ENCODE data around the gene ISL2. TPM values are rescaled to one million over a fixed set of nuclear protein-coding genes. Genes with fewer than 3 reads are reported as not detected.

ISL2 gene
- total RNA-seq, 2 experiments from 2014 or later, result 0.22 TPM; not detected in 1

- H3K27ac Mint-ChIP-seq, result no peak overlapping the region
Observed at GRCh38 chr15:76321171-76321570, 15.4 kb upstream of the ISL2 start.

DNA sequence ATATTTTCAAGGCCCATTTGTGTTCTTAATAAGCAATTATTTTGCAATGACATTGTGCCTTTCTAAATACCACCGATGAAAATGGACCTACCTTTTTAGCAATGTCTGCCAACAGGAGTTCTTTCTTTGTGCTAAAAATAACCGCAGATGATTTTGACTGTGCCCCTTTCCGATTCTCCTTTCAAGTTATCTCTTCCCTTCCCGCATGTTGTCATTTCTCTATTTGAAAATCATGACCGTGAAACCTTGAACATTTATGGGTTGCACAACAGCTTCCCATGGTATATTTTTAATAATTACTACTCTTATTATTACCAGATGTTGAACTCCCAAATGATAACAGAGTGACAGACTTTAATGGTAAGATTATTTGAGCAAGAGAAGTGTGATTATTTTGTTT is 15.0 kb upstream of the ISL2 start:
- TF ChIP-seq, protein P1, sequence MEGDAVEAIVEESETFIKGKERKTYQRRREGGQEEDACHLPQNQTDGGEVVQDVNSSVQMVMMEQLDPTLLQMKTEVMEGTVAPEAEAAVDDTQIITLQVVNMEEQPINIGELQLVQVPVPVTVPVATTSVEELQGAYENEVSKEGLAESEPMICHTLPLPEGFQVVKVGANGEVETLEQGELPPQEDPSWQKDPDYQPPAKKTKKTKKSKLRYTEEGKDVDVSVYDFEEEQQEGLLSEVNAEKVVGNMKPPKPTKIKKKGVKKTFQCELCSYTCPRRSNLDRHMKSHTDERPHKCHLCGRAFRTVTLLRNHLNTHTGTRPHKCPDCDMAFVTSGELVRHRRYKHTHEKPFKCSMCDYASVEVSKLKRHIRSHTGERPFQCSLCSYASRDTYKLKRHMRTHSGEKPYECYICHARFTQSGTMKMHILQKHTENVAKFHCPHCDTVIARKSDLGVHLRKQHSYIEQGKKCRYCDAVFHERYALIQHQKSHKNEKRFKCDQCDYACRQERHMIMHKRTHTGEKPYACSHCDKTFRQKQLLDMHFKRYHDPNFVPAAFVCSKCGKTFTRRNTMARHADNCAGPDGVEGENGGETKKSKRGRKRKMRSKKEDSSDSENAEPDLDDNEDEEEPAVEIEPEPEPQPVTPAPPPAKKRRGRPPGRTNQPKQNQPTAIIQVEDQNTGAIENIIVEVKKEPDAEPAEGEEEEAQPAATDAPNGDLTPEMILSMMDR (IDR thresholded peaks at IDR 0.05), result no peak
- no peaks in the 10 kb centered on the region for H3K4me1 Mint-ChIP-seq (ENCODE audit: low read depth)
- no peak for ATAC-seq
- intact Hi-C loops (cut with micrococcal nuclease), result no loop called here
- H3K27ac Mint-ChIP-seq, result no peak overlapping the region
- ChIA-PET CTCF (no interaction called here), POLR2A (no interaction called here)
- no peak for DNase-seq
- no peak overlapping the region for H3K4me3 Mint-ChIP-seq
- H3K9me3 Mint-ChIP-seq, result no peaks in the 10 kb centered on the region
- H3K36me3 Mint-ChIP-seq (ENCODE audit: low read depth), result no peaks in the 10 kb centered on the region
- H3K27me3 Mint-ChIP-seq, result peaks cover 30% of the 10 kb centered on the region

More at GRCh38 chr15:76321171-76321570, 15.4 kb upstream of the ISL2 start:
- H3K9me3 Mint-ChIP-seq, result no peaks in the 10 kb centered on the region
- H3K27me3 Mint-ChIP-seq, result peaks cover 28% of the 10 kb centered on the region
- TF ChIP-seq, protein P1 (IDR thresholded peaks at IDR 0.05), result no peak
- no peaks in the 10 kb centered on the region for H3K36me3 Mint-ChIP-seq (ENCODE audit: low read depth)
- DNase-seq (no peak), ATAC-seq (no peak)
- H3K4me3 Mint-ChIP-seq, result no peak overlapping the region
- intact Hi-C loops (cut with micrococcal nuclease), result no loop called here
- no peaks in the 10 kb centered on the region for H3K4me1 Mint-ChIP-seq (ENCODE audit: low read depth)
- CTCF ChIA-PET, result no interaction called here
- POLR2A ChIA-PET, result no interaction called here

DNA sequence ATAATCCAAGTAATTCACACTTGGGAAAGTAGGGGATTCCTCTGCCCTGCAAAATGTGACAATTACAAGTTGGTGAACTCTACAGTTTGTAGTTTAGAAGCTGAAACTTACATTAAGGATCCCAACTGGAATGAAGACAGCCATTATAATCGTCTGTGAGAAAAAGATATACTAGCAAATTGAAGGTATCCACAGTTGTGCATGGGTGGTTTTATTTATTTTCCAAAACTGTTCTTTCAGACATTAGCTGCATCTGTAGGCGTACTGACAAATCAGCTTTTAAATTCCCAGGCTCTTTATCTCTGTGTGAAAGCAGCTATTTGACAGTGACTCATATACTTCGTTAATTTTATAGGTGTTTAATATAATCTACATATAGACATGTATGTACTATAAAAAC is 12.5 kb upstream of the ISL2 start:
- ChIA-PET CTCF (interaction anchor here (0.7 to 1.1 kb wide), 2 partner anchors 80 to 185 kb away, joined by 3 read pairs; no protein-coding TSS in a partner anchor), POLR2A (interaction anchor here (0.9 kb wide), 2 partner anchors 8 to 11 kb away, joined by 3 to 4 read pairs; no protein-coding TSS in a partner anchor)
- peaks cover 38% of the 10 kb centered on the region for H3K27me3 Mint-ChIP-seq
- H3K36me3 Mint-ChIP-seq (ENCODE audit: low read depth), result no peaks in the 10 kb centered on the region
- no peak overlapping the region for H3K27ac Mint-ChIP-seq
- no peak overlapping the region for H3K4me3 Mint-ChIP-seq
- H3K9me3 Mint-ChIP-seq, result no peaks in the 10 kb centered on the region
- H3K4me1 Mint-ChIP-seq (ENCODE audit: low read depth), result no peaks in the 10 kb centered on the region
- ATAC-seq, result no peak
- DNase-seq, result no peak
- TF ChIP-seq, protein P1 (IDR thresholded peaks at IDR 0.05), result no peak
- intact Hi-C loops (cut with micrococcal nuclease), result no loop called here

- Mint-ChIP-seq H3K4me3 (no peak overlapping the region), H3K27ac (no peak overlapping the region), H3K4me1 (ENCODE audit: low read depth) (no peaks in the 10 kb centered on the region), H3K36me3 (ENCODE audit: low read depth) (no peaks in the 10 kb centered on the region), H3K9me3 (no peaks in the 10 kb centered on the region), H3K27me3 (peaks cover 47% of the 10 kb centered on the region)
- DNase-seq (no peak), ATAC-seq (no peak)
- ChIA-PET POLR2A (no interaction called here), CTCF (interaction anchor here (0.8 kb wide), 1 partner anchor 135 kb away, joined by 3 read pairs; no protein-coding TSS in a partner anchor)
- TF ChIP-seq, protein P1 (IDR thresholded peaks at IDR 0.05), result no peak
- intact Hi-C loops (cut with micrococcal nuclease), result no loop called here
Observed at GRCh38 chr15:76325704-76326103, 10.9 kb upstream of the ISL2 start.

- Mint-ChIP-seq H3K4me1 (ENCODE audit: low read depth) (no peaks in the 10 kb centered on the region), H3K27ac (no peak overlapping the region), H3K27me3 (peaks cover 43% of the 10 kb centered on the region), H3K9me3 (no peaks in the 10 kb centered on the region), H3K36me3 (ENCODE audit: low read depth) (no peaks in the 10 kb centered on the region), H3K4me3 (no peak overlapping the region)
- POLR2A ChIA-PET, result interaction anchor here (1.8 kb wide), 1 partner anchor 9 kb away, joined by 4 read pairs; no protein-coding TSS in a partner anchor
- ATAC-seq, result no peak
- intact Hi-C loops (cut with micrococcal nuclease), result no loop called here
- DNase-seq, result no peak
- CTCF ChIA-PET, result interaction anchor here (1.4 kb wide), 1 partner anchor 9 kb away, joined by 3 read pairs; the partner anchor contains the start of gene ISL2
- TF ChIP-seq, protein P1 (IDR thresholded peaks at IDR 0.05), result no peak
Observed at GRCh38 chr15:76327191-76328105, 9.1 kb upstream of the ISL2 start.
